ENCODE results near the gene ZBED3. TPM values are rescaled to one million over a fixed set of nuclear protein-coding genes. Genes with fewer than 3 reads are reported as not detected.

ZBED3 gene
- total and polyA plus RNA-seq, 2 of the 8 experiments (the other 6 are each of a cell fraction or from before 2014, with no cell fraction given), result 7.9 to 9.4 TPM

GRCh38 chr5:77101298-77101697, 14.2 kb upstream of the ZBED3 start:
- H3K9ac ChIP-seq (replicated peaks in 1 of 4; ENCODE audit: extremely low read depth in 1 of 4, low read depth in 3 of 4, low read length in 3 of 4), result no peak overlapping the region
- H3K27ac ChIP-seq (ENCODE audit: low read depth, low read length), result no peak overlapping the region
- no peaks in the 10 kb centered on the region; the same call in 1 of the 2 replicates for H3K79me1 ChIP-seq (ENCODE audit: low read depth, low read length)
- WGBS, 2 experiments (ENCODE audit: extremely low coverage in 1 of 2, insufficient coverage in 1 of 2, insufficient read length in 1 of 2, insufficient replicate concordance in 2 of 2, low coverage in 1 of 2, low lambda C conversion rate in 2 of 2, missing lambda C conversion rate in 1 of 2), result 91% methylated on average over 4 of the region's 4 CpGs; no CpG with 5 or more reads in 1 of the 2 experiments
- no peak overlapping the region for H2BK20ac ChIP-seq (ENCODE audit: low read length)
- peaks cover 0 to 13% (median 3%) of the 10 kb centered on the region in 4 experiments; a peak in 5 of 8 replicates for H3K36me3 ChIP-seq (ENCODE audit: control insufficient read depth in 2 of 4, insufficient read depth in 4 of 4, low read length in 3 of 4)
- no peak for FAIRE-seq
- CTCF ChIA-PET (ENCODE audit: partially characterized antibody), result interaction anchor here (3.4 kb wide), 1 partner anchor 24 kb away, joined by 10 read pairs; no protein-coding TSS in a partner anchor
- TF ChIP-seq NRF1 (IDR thresholded peaks at IDR 0.05; ENCODE audit: low read depth, low read length), result no peak
- no peak for TF ChIP-seq CBX5 (IDR thresholded peaks at IDR 0.05; ENCODE audit: low read depth, low read length)
- no peak for TF ChIP-seq JUN (IDR thresholded peaks at IDR 0.05; ENCODE audit: low read depth, low read length)
- TF ChIP-seq SUZ12 (IDR thresholded peaks at IDR 0.05; ENCODE audit: low read length), result no peak
- TF ChIP-seq BACH1 (IDR thresholded peaks at IDR 0.05; ENCODE audit: low read length), result no peak
- TF ChIP-seq YY1 (IDR thresholded peaks at IDR 0.05; ENCODE audit: low read depth, low read length), result no peak
- no peak for TF ChIP-seq EZH2 (IDR thresholded peaks at IDR 0.05; ENCODE audit: low read depth, low read length, severe bottlenecking)
- no peak overlapping the region for H3K4me2 ChIP-seq (ENCODE audit: insufficient read depth in 1 of 2, low read depth in 2 of 2, low read length in 2 of 2)
- H3K4me3 ChIP-seq (ENCODE audit: extremely low read depth in 1 of 4, insufficient read depth in 2 of 4, low read depth in 3 of 4, low read length in 4 of 4), result no peak overlapping the region
- H3K4ac ChIP-seq (replicated peaks; ENCODE audit: insufficient read length, low read depth, low read length), result no peak overlapping the region
- no peak overlapping the region for H4K91ac ChIP-seq (replicated peaks; ENCODE audit: insufficient read length, low read length)
- no peak overlapping the region for H2AK5ac ChIP-seq (ENCODE audit: low read depth, low read length)
- no peak overlapping the region for H4K8ac ChIP-seq (ENCODE audit: extremely low read depth, insufficient read depth, low read length)
- POLR2A ChIA-PET (ENCODE audit: partially characterized antibody), result interaction anchor here (8.1 kb wide), 1 partner anchor 13 kb away, joined by 73 read pairs; the partner anchor contains the start of gene ZBED3
- no peak overlapping the region for H2BK15ac ChIP-seq (ENCODE audit: low read length)
- DNase-seq (ENCODE audit: low read depth in 1 of 2, low spot score in 2 of 2), result no peak
- no peaks in the 10 kb centered on the region for H3K23me2 ChIP-seq (ENCODE audit: low read depth, low read length)
- H2BK120ac ChIP-seq (replicated peaks; ENCODE audit: low read depth, low read length), result no peak overlapping the region
- no peaks in the 10 kb centered on the region for H4K20me1 ChIP-seq (replicated peaks in 1 of 2; ENCODE audit: control insufficient read depth in 1 of 2, insufficient read depth in 2 of 2, low read length in 2 of 2)
- no peak overlapping the region for H2BK5ac ChIP-seq (ENCODE audit: low read depth, low read length)
- no peaks in the 10 kb centered on the region for H3K9me3 ChIP-seq (ENCODE audit: insufficient read depth in 2 of 2, low read depth in 1 of 2, low read length in 1 of 2)
- no peak overlapping the region for H3K56ac ChIP-seq (replicated peaks; ENCODE audit: insufficient read length, low read depth, low read length)
- no peak overlapping the region for H4K5ac ChIP-seq (ENCODE audit: insufficient read length, low read depth, low read length)
- H2AFZ ChIP-seq (ENCODE audit: low read length), result no peak overlapping the region
- no peak overlapping the region for H3K23ac ChIP-seq (ENCODE audit: insufficient read length)
- H3K27me3 ChIP-seq (replicated peaks in 1 of 4; ENCODE audit: control insufficient read depth in 3 of 4, extremely low read depth in 1 of 4, insufficient read depth in 3 of 4, low read length in 3 of 4), result no peaks in the 10 kb centered on the region
- H3K4me1 ChIP-seq (replicated peaks in 1 of 4; ENCODE audit: control insufficient read depth in 3 of 4, insufficient read depth in 4 of 4, low read length in 3 of 4), result no peaks in the 10 kb centered on the region
- H3K79me2 ChIP-seq (ENCODE audit: control insufficient read depth in 1 of 2, insufficient read depth in 2 of 2, low read length in 2 of 2), result no peaks in the 10 kb centered on the region
- no peak overlapping the region for H3K14ac ChIP-seq (ENCODE audit: insufficient read length)
- no peak overlapping the region for H2BK12ac ChIP-seq (ENCODE audit: low read depth, low read length)
- no peak overlapping the region for H3K18ac ChIP-seq (ENCODE audit: extremely low read depth, low read length)
